ENCODE results near the gene BAIAP2.

DNA sequence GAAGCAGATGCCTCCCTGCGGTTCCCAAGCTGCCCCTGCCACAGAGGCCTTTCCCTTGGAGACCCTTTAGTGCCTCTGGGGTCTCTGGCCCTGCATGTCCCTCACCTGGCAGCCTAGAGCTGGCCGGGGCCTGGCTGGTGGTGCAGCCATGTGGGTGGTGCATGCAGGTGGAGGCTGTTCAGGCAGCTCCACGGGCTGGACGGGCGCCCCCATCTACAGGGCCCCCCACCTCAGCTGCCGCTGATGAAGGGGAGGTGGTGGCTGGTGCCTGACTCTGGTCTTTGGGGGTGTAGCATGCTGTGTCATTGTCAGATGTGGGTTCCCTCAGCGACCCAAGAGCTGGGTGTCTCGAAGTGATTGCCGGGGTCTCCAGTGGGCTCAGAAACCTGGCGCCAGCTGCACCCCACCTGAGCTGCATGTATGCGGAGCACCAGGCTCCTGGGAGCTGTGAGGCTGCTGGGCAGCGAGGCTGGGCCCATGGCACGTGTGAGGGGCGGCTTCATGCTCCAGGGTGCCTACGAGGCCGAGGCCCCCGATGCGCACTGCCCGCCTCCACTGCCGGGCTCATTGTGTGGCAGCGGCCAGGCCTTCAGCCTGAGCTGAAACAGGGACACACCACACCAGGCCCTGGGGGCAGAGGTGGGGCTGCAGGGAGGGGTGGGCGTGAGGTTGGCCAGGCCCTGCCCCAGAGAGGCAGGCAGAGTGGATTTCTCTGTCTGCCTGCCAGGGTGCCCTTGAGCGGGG lies 57.0 kb downstream of the BAIAP2 start:
- TF ChIP-seq, protein P1, sequence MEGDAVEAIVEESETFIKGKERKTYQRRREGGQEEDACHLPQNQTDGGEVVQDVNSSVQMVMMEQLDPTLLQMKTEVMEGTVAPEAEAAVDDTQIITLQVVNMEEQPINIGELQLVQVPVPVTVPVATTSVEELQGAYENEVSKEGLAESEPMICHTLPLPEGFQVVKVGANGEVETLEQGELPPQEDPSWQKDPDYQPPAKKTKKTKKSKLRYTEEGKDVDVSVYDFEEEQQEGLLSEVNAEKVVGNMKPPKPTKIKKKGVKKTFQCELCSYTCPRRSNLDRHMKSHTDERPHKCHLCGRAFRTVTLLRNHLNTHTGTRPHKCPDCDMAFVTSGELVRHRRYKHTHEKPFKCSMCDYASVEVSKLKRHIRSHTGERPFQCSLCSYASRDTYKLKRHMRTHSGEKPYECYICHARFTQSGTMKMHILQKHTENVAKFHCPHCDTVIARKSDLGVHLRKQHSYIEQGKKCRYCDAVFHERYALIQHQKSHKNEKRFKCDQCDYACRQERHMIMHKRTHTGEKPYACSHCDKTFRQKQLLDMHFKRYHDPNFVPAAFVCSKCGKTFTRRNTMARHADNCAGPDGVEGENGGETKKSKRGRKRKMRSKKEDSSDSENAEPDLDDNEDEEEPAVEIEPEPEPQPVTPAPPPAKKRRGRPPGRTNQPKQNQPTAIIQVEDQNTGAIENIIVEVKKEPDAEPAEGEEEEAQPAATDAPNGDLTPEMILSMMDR (IDR thresholded peaks at IDR 0.05; ENCODE audit: insufficient read depth, low read length, poor library complexity, severe bottlenecking), result no peak
- no peak for TF ChIP-seq EZH2phosphoT487 (conservative IDR thresholded peaks at IDR 0.05; ENCODE audit: low read length)

All from SU-DHL-6 (cell line).